ENCODE data around the gene JAG2. TPM values are rescaled to one million over a fixed set of nuclear protein-coding genes. Genes with fewer than 3 reads are reported as not detected.

Gene JAG2
- total and polyA plus RNA-seq, 2 of the 13 experiments (the other 11 are each of a cell fraction or from before 2014, with no cell fraction given) = 0.04 to 0.16 TPM

- Histone ChIP-seq H3K4me3 (replicated peaks in 1 of 3; ENCODE audit: insufficient read depth in 1 of 3, low read depth in 2 of 3, low read length in 3 of 3) (peak overlapping the region in 1 of 3 experiments; percentile 58; a peak in 2 of 6 replicates), H3K27ac (ENCODE audit: extremely low read length, insufficient read depth, low read length) (no peak overlapping the region), H3K4me2 (ENCODE audit: low read depth, low read length) (peak overlapping the region; percentile 53; the same call in 1 of the 2 replicates), H3K27me3 (ENCODE audit: control insufficient read depth in 1 of 2, insufficient read depth in 2 of 2, low read length in 2 of 2) (peaks cover 25 to 86% of the 10 kb centered on the region in 2 experiments), H3K36me3 (replicated peaks in 1 of 2; ENCODE audit: control insufficient read depth in 1 of 2, insufficient read depth in 2 of 2, low read length in 2 of 2) (no peaks in the 10 kb centered on the region), H3K9ac (ENCODE audit: insufficient read depth, low read depth, low read length) (no peak overlapping the region), H3K9me3 (ENCODE audit: low read length) (no peaks in the 10 kb centered on the region), H3K79me2 (ENCODE audit: insufficient read depth, low read length) (no peaks in the 10 kb centered on the region), H4K20me1 (ENCODE audit: insufficient read depth, low read length) (no peaks in the 10 kb centered on the region; the same call in 1 of the 2 replicates), H3K4me1 (ENCODE audit: insufficient read depth, low read length) (no peaks in the 10 kb centered on the region), H2AFZ (ENCODE audit: low read length) (no peak overlapping the region)
- TF ChIP-seq ZMAT3 (CRISPR knock-in tag; conservative IDR thresholded peaks at IDR 0.05) (no peak), ZNF768 (CRISPR knock-in tag; IDR thresholded peaks at IDR 0.05) (peak; percentile 15; the same call in 1 of the 2 replicates), ZBTB42 (CRISPR knock-in tag; IDR thresholded peaks at IDR 0.05) (no peak), GABPA (IDR thresholded peaks at IDR 0.05; ENCODE audit: low read depth, low read length) (0 out of 2 replicates have a peak, but pooled peaks have one; percentile 3), GABPA (CRISPR knock-in tag; IDR thresholded peaks at IDR 0.05; ENCODE audit: low read depth) (no peak), MTF2 (CRISPR knock-in tag; IDR thresholded peaks at IDR 0.05; ENCODE audit: borderline replicate concordance) (peak; percentile 55; the same call in 1 of the 2 replicates), RBAK (CRISPR knock-in tag; IDR thresholded peaks at IDR 0.05) (no peak), EZH2 (conservative IDR thresholded peaks at IDR 0.05; ENCODE audit: low read depth, low read length) (0 out of 2 replicates have a peak, but pooled peaks have one; percentile 42)
- TF ChIP-seq, protein P1, sequence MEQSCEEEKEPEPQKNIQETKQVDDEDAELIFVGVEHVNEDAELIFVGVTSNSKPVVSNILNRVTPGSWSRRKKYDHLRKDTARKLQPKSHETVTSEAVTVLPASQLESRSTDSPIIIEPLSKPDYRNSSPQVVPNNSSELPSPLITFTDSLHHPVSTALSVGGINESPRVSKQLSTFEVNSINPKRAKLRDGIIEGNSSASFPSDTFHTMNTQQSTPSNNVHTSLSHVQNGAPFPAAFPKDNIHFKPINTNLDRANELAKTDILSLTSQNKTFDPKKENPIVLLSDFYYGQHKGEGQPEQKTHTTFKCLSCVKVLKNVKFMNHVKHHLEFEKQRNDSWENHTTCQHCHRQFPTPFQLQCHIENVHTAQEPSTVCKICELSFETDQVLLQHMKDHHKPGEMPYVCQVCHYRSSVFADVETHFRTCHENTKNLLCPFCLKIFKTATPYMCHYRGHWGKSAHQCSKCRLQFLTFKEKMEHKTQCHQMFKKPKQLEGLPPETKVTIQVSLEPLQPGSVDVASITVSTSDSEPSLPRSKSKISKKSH (CRISPR knock-in tag; IDR thresholded peaks at IDR 0.05; ENCODE audit: borderline replicate concordance) = no peak
- in situ Hi-C loops (cut with HindIII; ENCODE audit: extremely low pct_ligation_motif_present, low pct_unique_long_range_greater_than_20kb) = no loop called here
- intact Hi-C loops (cut with micrococcal nuclease; ENCODE audit: unreplicated experiment) = no loop called here
- POLR2A ChIA-PET = no interaction called here
- ATAC-seq = no peak
- CTCF ChIA-PET (ENCODE audit: low intra/inter-chr PET ratio, low total read pairs) = no interaction called here
- no TSS peak for BruUV-seq (replicated peaks)
- no peak for DNase-seq (ENCODE audit: low spot score)
- FAIRE-seq = no peak
- 25% methylated on average over 12 of the region's 116 CpGs for WGBS (ENCODE audit: low lambda C conversion rate)
Measured at GRCh38 chr14:105167303-105168092, 1.1 kb downstream of the JAG2 start.
